ENCODE data around the gene EPS15.
"Not testable (repeated sequence)": the region's sequence is repeated elsewhere in the genome, so short reads cannot be mapped to it uniquely, and the experiment has no call there.

The EPS15 gene

GRCh38 chr1:51482881-51483280 lies 36.2 kb downstream of the EPS15 start:
- 0 out of 2 replicates have a peak, but pooled peaks have one; percentile 30 for TF ChIP-seq ISL1 (CRISPR knock-in tag; IDR thresholded peaks at IDR 0.05)
- TF ChIP-seq ARNTL (CRISPR knock-in tag; IDR thresholded peaks at IDR 0.05; ENCODE audit: borderline replicate concordance, low read depth): no peak
- no peak for TF ChIP-seq ZNF8 (CRISPR knock-in tag; IDR thresholded peaks at IDR 0.05)
- peak; percentile 55; the same call in 2 of the 3 replicates for ATAC-seq

- not testable (repeated sequence) for ATAC-seq
These were observed 44.0 kb downstream of the EPS15 start for GRCh38 chr1:51474832-51475620.

DNA sequence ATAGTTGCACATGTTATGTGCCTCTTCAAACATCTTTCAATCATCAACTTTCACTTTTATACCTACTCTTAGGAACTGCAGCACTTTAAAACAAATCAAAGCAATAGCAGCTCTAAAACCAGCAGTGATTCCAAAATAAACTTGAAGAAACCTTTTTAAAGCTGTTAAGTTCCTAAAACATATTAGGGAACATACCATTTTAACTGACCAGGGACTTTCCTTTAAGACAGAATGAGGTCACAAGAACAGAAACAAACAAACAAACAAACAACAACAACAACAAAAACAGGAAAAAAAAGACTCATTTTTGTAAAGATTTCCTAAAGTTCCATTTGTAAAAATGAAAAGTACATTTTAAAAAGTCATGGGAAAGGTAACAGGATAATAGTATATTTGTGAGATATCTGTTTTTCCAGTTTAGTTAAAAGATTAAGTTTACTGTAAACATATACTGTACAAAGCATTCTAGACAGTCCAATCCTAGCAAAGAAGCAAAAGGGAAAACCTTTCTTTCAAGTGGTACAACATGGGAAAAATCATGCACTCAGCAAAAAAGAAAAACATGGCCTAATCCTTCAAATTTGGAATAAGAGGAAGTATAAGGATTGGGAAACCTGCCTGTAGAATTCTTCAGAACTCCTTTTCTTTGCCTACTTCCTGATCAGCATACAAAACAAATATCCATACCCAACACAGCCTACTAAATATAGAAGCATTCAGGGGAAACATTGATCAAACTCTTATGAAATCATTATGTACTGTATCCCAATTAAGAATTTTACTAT lies 45.5 kb downstream of the EPS15 start:
- no peak for ATAC-seq
- no peak for TF ChIP-seq BACH2 (CRISPR knock-in tag; IDR thresholded peaks at IDR 0.05; ENCODE audit: borderline replicate concordance)
- no peak for TF ChIP-seq ZNF8 (CRISPR knock-in tag; IDR thresholded peaks at IDR 0.05)
- no peak for TF ChIP-seq RARB (CRISPR knock-in tag; IDR thresholded peaks at IDR 0.05)
- no peak for TF ChIP-seq ESRRG (CRISPR knock-in tag; IDR thresholded peaks at IDR 0.05)
- TF ChIP-seq ZFP30 (CRISPR knock-in tag; IDR thresholded peaks at IDR 0.05): no peak
- TF ChIP-seq SNAI2 (CRISPR knock-in tag; IDR thresholded peaks at IDR 0.05): no peak

GRCh38 chr1:51472359-51472758 lies 46.7 kb downstream of the EPS15 start:
- ATAC-seq: peak; percentile 47; the same call in 1 of the 3 replicates
- TF ChIP-seq ZC3H10 (CRISPR knock-in tag; IDR thresholded peaks at IDR 0.05): no peak
- TF ChIP-seq, protein P1, sequence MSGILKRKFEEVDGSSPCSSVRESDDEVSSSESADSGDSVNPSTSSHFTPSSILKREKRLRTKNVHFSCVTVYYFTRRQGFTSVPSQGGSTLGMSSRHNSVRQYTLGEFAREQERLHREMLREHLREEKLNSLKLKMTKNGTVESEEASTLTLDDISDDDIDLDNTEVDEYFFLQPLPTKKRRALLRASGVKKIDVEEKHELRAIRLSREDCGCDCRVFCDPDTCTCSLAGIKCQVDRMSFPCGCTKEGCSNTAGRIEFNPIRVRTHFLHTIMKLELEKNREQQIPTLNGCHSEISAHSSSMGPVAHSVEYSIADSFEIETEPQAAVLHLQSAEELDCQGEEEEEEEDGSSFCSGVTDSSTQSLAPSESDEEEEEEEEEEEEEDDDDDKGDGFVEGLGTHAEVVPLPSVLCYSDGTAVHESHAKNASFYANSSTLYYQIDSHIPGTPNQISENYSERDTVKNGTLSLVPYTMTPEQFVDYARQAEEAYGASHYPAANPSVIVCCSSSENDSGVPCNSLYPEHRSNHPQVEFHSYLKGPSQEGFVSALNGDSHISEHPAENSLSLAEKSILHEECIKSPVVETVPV (CRISPR knock-in tag; IDR thresholded peaks at IDR 0.05): no peak
- no peak for TF ChIP-seq ESRRG (CRISPR knock-in tag; IDR thresholded peaks at IDR 0.05)
- TF ChIP-seq, protein P2, sequence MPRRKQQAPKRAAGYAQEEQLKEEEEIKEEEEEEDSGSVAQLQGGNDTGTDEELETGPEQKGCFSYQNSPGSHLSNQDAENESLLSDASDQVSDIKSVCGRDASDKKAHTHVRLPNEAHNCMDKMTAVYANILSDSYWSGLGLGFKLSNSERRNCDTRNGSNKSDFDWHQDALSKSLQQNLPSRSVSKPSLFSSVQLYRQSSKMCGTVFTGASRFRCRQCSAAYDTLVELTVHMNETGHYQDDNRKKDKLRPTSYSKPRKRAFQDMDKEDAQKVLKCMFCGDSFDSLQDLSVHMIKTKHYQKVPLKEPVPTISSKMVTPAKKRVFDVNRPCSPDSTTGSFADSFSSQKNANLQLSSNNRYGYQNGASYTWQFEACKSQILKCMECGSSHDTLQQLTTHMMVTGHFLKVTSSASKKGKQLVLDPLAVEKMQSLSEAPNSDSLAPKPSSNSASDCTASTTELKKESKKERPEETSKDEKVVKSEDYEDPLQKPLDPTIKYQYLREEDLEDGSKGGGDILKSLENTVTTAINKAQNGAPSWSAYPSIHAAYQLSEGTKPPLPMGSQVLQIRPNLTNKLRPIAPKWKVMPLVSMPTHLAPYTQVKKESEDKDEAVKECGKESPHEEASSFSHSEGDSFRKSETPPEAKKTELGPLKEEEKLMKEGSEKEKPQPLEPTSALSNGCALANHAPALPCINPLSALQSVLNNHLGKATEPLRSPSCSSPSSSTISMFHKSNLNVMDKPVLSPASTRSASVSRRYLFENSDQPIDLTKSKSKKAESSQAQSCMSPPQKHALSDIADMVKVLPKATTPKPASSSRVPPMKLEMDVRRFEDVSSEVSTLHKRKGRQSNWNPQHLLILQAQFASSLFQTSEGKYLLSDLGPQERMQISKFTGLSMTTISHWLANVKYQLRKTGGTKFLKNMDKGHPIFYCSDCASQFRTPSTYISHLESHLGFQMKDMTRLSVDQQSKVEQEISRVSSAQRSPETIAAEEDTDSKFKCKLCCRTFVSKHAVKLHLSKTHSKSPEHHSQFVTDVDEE (CRISPR knock-in tag; IDR thresholded peaks at IDR 0.05): no peak
- TF ChIP-seq, protein P3, sequence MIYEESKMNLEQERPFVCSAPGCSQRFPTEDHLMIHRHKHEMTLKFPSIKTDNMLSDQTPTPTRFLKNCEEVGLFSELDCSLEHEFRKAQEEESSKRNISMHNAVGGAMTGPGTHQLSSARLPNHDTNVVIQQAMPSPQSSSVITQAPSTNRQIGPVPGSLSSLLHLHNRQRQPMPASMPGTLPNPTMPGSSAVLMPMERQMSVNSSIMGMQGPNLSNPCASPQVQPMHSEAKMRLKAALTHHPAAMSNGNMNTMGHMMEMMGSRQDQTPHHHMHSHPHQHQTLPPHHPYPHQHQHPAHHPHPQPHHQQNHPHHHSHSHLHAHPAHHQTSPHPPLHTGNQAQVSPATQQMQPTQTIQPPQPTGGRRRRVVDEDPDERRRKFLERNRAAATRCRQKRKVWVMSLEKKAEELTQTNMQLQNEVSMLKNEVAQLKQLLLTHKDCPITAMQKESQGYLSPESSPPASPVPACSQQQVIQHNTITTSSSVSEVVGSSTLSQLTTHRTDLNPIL (CRISPR knock-in tag; IDR thresholded peaks at IDR 0.05; ENCODE audit: low read depth): no peak
- no peak for TF ChIP-seq POU6F1 (CRISPR knock-in tag; IDR thresholded peaks at IDR 0.05; ENCODE audit: borderline replicate concordance, low read depth)
- no peak for TF ChIP-seq OSR1 (CRISPR knock-in tag; IDR thresholded peaks at IDR 0.05)
- TF ChIP-seq, protein P4, sequence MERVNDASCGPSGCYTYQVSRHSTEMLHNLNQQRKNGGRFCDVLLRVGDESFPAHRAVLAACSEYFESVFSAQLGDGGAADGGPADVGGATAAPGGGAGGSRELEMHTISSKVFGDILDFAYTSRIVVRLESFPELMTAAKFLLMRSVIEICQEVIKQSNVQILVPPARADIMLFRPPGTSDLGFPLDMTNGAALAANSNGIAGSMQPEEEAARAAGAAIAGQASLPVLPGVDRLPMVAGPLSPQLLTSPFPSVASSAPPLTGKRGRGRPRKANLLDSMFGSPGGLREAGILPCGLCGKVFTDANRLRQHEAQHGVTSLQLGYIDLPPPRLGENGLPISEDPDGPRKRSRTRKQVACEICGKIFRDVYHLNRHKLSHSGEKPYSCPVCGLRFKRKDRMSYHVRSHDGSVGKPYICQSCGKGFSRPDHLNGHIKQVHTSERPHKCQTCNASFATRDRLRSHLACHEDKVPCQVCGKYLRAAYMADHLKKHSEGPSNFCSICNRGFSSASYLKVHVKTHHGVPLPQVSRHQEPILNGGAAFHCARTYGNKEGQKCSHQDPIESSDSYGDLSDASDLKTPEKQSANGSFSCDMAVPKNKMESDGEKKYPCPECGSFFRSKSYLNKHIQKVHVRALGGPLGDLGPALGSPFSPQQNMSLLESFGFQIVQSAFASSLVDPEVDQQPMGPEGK (CRISPR knock-in tag; IDR thresholded peaks at IDR 0.05; ENCODE audit: borderline replicate concordance): no peak
- no peak for TF ChIP-seq GLIS3 (CRISPR knock-in tag; IDR thresholded peaks at IDR 0.05)
- TF ChIP-seq ZFP3 (CRISPR knock-in tag; IDR thresholded peaks at IDR 0.05): no peak
- no peak for TF ChIP-seq TOX (CRISPR knock-in tag; IDR thresholded peaks at IDR 0.05; ENCODE audit: borderline replicate concordance)
- TF ChIP-seq PPARA (CRISPR knock-in tag; IDR thresholded peaks at IDR 0.05; ENCODE audit: borderline replicate concordance): no peak
- no peak for TF ChIP-seq ISL1 (CRISPR knock-in tag; IDR thresholded peaks at IDR 0.05)
- TF ChIP-seq ZFP30 (CRISPR knock-in tag; IDR thresholded peaks at IDR 0.05): no peak
- no peak for TF ChIP-seq CSDC2 (CRISPR knock-in tag; IDR thresholded peaks at IDR 0.05)
- TF ChIP-seq ARNTL (CRISPR knock-in tag; IDR thresholded peaks at IDR 0.05; ENCODE audit: borderline replicate concordance, low read depth): no peak
- TF ChIP-seq TCF4 (CRISPR knock-in tag; IDR thresholded peaks at IDR 0.05; ENCODE audit: borderline replicate concordance): no peak
- TF ChIP-seq RARB (CRISPR knock-in tag; IDR thresholded peaks at IDR 0.05): no peak
- no peak for TF ChIP-seq BACH2 (CRISPR knock-in tag; IDR thresholded peaks at IDR 0.05; ENCODE audit: borderline replicate concordance)
- TF ChIP-seq ZNF565 (CRISPR knock-in tag; conservative IDR thresholded peaks at IDR 0.05; ENCODE audit: low read depth): no peak
